K562 (cell line): Measurements from ENCODE around the gene PPP4R1. TPM values are rescaled to one million over a fixed set of nuclear protein-coding genes. Genes with fewer than 3 reads are reported as not detected.

Experiments
- ATAC-seq: fragments of 200-7000 bp; cut with Tn5 transposase; 3 replicates; pipeline ENCODE4 v1.9.1; 2020; ENCODE audit warnings: moderate library complexity
- BruUV-seq: library from RNA; stranded (reverse); fragments of 400-500 nt; replicated peaks from 2 replicates; lab custom pipeline; 2021; lab: Mats Ljungman, UMichigan
- CTCF ChIA-PET: fragments of 300-600 bp; formaldehyde crosslinking; extraction: SDS; loops from one replicate; lab custom pipeline; 2021; ENCODE audit warnings: low intra/inter-chr PET ratio; lab: Yijun Ruan, JAX
- POLR2A ChIA-PET: fragments of 300-600, 350-650 bp; sonication (Branson Sonifier 250); formaldehyde crosslinking; extraction: SDS; loops from one replicate; lab custom pipeline; 2021; ENCODE audit warnings: antibody characterized with exemption, inconsistent platforms; lab: Yijun Ruan, JAX
- DNase-seq, 4 experiments: peaks; one replicate each; pipeline versions ENCODE4 v3.0.0 to v3.0.0-alpha.2; 2011 to 2018; ENCODE audit warnings: low spot score in 3 of 4, mixed read lengths in 3 of 4; ENCODE audit errors: extremely low read depth in 1 of 4
- FAIRE-seq: peaks from 2 replicates; lab custom pipeline; 2011; peaks lifted over from hg19 to GRCh38; lab: Jason Lieb, UNC
- H2AFZ ChIP-seq: 2 replicates; pipeline ENCODE4 v1.6.0; 2011; ENCODE audit warnings: low read depth, low read length, control low read depth, inconsistent platforms
- H3K27ac ChIP-seq: fragments of 200-600 bp; 3 replicates; pipeline ENCODE4 v1.8.0; 2011; ENCODE audit warnings: low read depth, mild to moderate bottlenecking, control low read depth, inconsistent platforms, low read length, moderate library complexity, mixed read lengths; ENCODE audit errors: extremely low read depth
- H3K27me3 ChIP-seq, 2 experiments: fragments of 300-600 bp in 1 of 2; 2 replicates in 1 of 2; 3 replicates in 1 of 2; pipeline versions ENCODE4 v1.6.0 to v1.8.0; 2011; ENCODE audit warnings: inconsistent platforms in 2 of 2, low read length in 2 of 2, mild to moderate bottlenecking in 1 of 2, mixed read lengths in 1 of 2, moderate library complexity in 1 of 2; ENCODE audit not compliant: control insufficient read depth in 2 of 2, insufficient read depth in 2 of 2
- H3K36me3 ChIP-seq: fragments of 300-600 bp; 3 replicates; pipeline ENCODE4 v1.8.0; 2011; ENCODE audit warnings: mild to moderate bottlenecking, low read length, inconsistent platforms; ENCODE audit not compliant: control insufficient read depth, insufficient read depth
- H3K4me1 ChIP-seq, 2 experiments: fragments of 200-600 bp in 1 of 2; replicated peaks in 1 of 2; 2 replicates in 1 of 2; 3 replicates in 1 of 2; pipeline versions ENCODE4 v1.5.1 to v1.8.0; 2011; ENCODE audit warnings: inconsistent platforms in 2 of 2, low read length in 2 of 2, mild to moderate bottlenecking in 1 of 2, mixed read lengths in 1 of 2, moderate library complexity in 1 of 2; ENCODE audit not compliant: control insufficient read depth in 2 of 2, insufficient read depth in 2 of 2
- H3K4me2 ChIP-seq: 2 replicates; pipeline ENCODE4 v1.6.1; 2011; ENCODE audit warnings: low read length, control low read depth, inconsistent platforms, mixed read lengths; ENCODE audit not compliant: insufficient read depth
- H3K4me3 ChIP-seq: fragments of 200-600 bp; sonication (generic), shearing (Covaris generic); 2 replicates; pipeline ENCODE4 v1.5.1; 2016; ENCODE audit warnings: control low read depth, inconsistent platforms
- H3K79me2 ChIP-seq: fragments of 200-600 bp; 3 replicates; pipeline ENCODE4 v1.8.0; 2011; ENCODE audit warnings: low read length, inconsistent platforms; ENCODE audit not compliant: control insufficient read depth, insufficient read depth
- H3K9ac ChIP-seq, 2 experiments: 2 replicates each; pipeline versions ENCODE4 v1.6.0 to v1.6.1; 2011; ENCODE audit warnings: low read depth in 2 of 2, low read length in 2 of 2, control low read depth in 1 of 2, inconsistent platforms in 1 of 2, mild to moderate bottlenecking in 1 of 2, mixed read lengths in 1 of 2; ENCODE audit not compliant: insufficient read depth in 1 of 2
- H3K9me1 ChIP-seq: one replicate; pipeline ENCODE4 v1.6.0; 2011; ENCODE audit warnings: inconsistent platforms, mild to moderate bottlenecking, low read length, moderate library complexity; ENCODE audit not compliant: control insufficient read depth, insufficient read depth
- H3K9me3 ChIP-seq: replicated peaks from 2 replicates; pipeline ENCODE4 v1.5.1; 2011; ENCODE audit warnings: low read depth, low read length, inconsistent platforms; ENCODE audit not compliant: control insufficient read depth, insufficient read depth
- H4K20me1 ChIP-seq: replicated peaks from 2 replicates; pipeline ENCODE4 v1.6.1; 2011; ENCODE audit warnings: low read length, inconsistent platforms, mixed read lengths; ENCODE audit not compliant: control insufficient read depth, insufficient read depth
- DACH1 ChIP-seq: fragments of 450-650 bp; IDR thresholded peaks from 2 replicates; pipeline ENCODE4 v1.6.1; 2018; ENCODE audit not compliant: partially characterized antibody
- MEIS2 ChIP-seq: fragments of 450-650 bp; IDR thresholded peaks from 2 replicates; pipeline ENCODE4 v1.6.1; 2014; ENCODE audit warnings: mild to moderate bottlenecking; ENCODE audit not compliant: partially characterized antibody
- PRMT5 ChIP-seq: sonication (generic); formaldehyde crosslinking; IDR thresholded peaks from 2 replicates; pipeline ENCODE4 v1.5.0; 2020; ENCODE audit warnings: missing genetic modification reagents
- WGBS: fragments of 100-300 bp; shearing (Covaris generic); methylation state at CpG from one replicate; pipeline ENCODE4 v1.1.6; 2016; ENCODE audit warnings: low coverage, mixed read lengths; ENCODE audit not compliant: insufficient coverage; ENCODE audit errors: missing lambda C conversion rate; 5-methylcytosine and 5-hydroxymethylcytosine counted together
- in situ Hi-C: fragments of 300-500 bp; cut with MboI; formaldehyde crosslinking; loops from 4 replicates; pipeline ENCODE4 v1.15.0; 2018; ENCODE audit warnings: inconsistent platforms, mixed read lengths
- intact Hi-C: fragments of 100-400 bp; cut with micrococcal nuclease; formaldehyde crosslinking; loops from 2 replicates; pipeline ENCODE4 v1.14.2; 2022
- polyA plus RNA-seq, 8 experiments: library from polyadenylated mRNA; depleted of rRNA in 4 of 8; stranded (reverse) in 5 of 8; unstranded in 3 of 8; fragments of >200 nt; fragmentation: Nextera tagmentation in 2 of 8; fragmentation: Illumina TruSeq in 1 of 8; extraction: Ambion mirVana in 2 of 8; extraction: Trizol in 1 of 8; gene quantifications; 2 replicates each; pipeline versions ENCODE4 v1.2.1 to v1.2.3, GENCODE V29; 2011 to 2014; ENCODE audit warnings: inconsistent platforms in 1 of 8, missing spikeins in 1 of 8
- total RNA-seq, 7 experiments: library from RNA; depleted of rRNA in 6 of 7; stranded (reverse); fragments of >200 nt in 6 of 7; fragmentation: Illumina TruSeq in 2 of 7; extraction: Trizol in 2 of 7; gene quantifications; 2 replicates each; pipeline versions ENCODE4 v1.2.1 to v1.2.3, GENCODE V29; 2011 to 2021; ENCODE audit warnings: low replicate concordance in 1 of 7
- TF ChIP-seq, protein P1 (sequence below), 2 experiments: fragments of 450-650 bp; formaldehyde crosslinking in 1 of 2; IDR thresholded peaks; 2 replicates each; pipeline versions ENCODE4 v1.4.0 to v1.6.1; 2014 to 2020; ENCODE audit warnings: mild to moderate bottlenecking in 2 of 2, borderline replicate concordance in 1 of 2, low read depth in 1 of 2
- TF ChIP-seq, protein P2 (sequence below), 2 experiments: IDR thresholded peaks in 1 of 2; conservative IDR thresholded peaks in 1 of 2; 2 replicates each; pipeline ENCODE4 v1.6.1; 2016; ENCODE audit warnings: low read depth in 2 of 2, mild to moderate bottlenecking in 1 of 2, missing compliant biosample characterization in 1 of 2, missing genetic modification characterization in 1 of 2, moderate library complexity in 1 of 2

PPP4R1 gene
- total and polyA plus RNA-seq, 9 of the 15 experiments (the other 6 are each of a cell fraction or from before 2014, with no cell fraction given): 23.5 to 136 (median 84.5) TPM

DNA sequence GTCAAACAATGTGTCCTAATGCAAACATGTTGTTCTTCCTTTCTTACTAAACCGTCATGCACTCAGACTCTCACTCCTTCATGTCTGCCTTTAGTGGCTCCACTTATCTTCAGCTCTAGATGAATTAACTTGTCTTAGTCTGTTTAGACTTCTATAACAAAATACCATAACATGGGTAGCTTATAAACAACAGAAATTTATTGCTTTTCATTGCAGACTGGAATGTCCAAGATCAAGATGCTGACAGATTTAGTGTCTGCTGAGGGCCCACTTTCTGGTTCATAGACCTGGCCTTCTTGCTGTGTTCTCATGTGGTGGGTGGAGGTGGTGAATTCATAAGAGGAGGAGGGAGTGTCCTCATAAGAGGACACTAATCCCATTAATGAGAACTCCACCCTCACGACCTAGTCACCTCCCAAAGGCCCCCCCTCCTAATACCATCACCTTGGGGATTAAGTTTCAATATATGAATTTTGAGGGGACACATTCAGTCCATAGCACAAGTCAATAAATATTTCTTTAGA is 106.7 kb downstream of the PPP4R1 start:
- in situ Hi-C loops: loop anchor here (25.0 kb wide), 1 partner anchor 845 kb away; no protein-coding TSS in a partner anchor
- no peaks in the 10 kb centered on the region for H4K20me1 ChIP-seq
- H3K27me3 ChIP-seq: no peaks in the 10 kb centered on the region
- WGBS: 34% methylated on average over 2 of the region's 2 CpGs
- no TSS peak for BruUV-seq
- H3K36me3 ChIP-seq: no peaks in the 10 kb centered on the region
- peaks cover 81% of the 10 kb centered on the region for H3K79me2 ChIP-seq
- CTCF ChIA-PET: no interaction called here
- peak in 1 of 4 experiments; percentile 33 for DNase-seq
- no peak for FAIRE-seq
- H3K9me3 ChIP-seq: no peaks in the 10 kb centered on the region; the same call in 1 of the 2 replicates
- peak; percentile 57 for ATAC-seq
- H3K4me2 ChIP-seq: no peak overlapping the region
- no peak overlapping the region for H3K9ac ChIP-seq
- H2AFZ ChIP-seq: no peak overlapping the region
- H3K4me1 ChIP-seq: peaks cover 3 to 25% of the 10 kb centered on the region in 2 experiments; a peak in 4 of 5 replicates
- intact Hi-C loops: no loop called here
- peak overlapping the region; percentile 11; the same call in 1 of the 3 replicates for H3K27ac ChIP-seq
- POLR2A ChIA-PET: interaction anchor here (0.7 to 2.0 kb wide), 4 partner anchors 13 to 351 kb away, joined by 3 to 7 read pairs (median 4); no protein-coding TSS in a partner anchor
- no peaks in the 10 kb centered on the region for H3K9me1 ChIP-seq
- TF ChIP-seq, protein P1, sequence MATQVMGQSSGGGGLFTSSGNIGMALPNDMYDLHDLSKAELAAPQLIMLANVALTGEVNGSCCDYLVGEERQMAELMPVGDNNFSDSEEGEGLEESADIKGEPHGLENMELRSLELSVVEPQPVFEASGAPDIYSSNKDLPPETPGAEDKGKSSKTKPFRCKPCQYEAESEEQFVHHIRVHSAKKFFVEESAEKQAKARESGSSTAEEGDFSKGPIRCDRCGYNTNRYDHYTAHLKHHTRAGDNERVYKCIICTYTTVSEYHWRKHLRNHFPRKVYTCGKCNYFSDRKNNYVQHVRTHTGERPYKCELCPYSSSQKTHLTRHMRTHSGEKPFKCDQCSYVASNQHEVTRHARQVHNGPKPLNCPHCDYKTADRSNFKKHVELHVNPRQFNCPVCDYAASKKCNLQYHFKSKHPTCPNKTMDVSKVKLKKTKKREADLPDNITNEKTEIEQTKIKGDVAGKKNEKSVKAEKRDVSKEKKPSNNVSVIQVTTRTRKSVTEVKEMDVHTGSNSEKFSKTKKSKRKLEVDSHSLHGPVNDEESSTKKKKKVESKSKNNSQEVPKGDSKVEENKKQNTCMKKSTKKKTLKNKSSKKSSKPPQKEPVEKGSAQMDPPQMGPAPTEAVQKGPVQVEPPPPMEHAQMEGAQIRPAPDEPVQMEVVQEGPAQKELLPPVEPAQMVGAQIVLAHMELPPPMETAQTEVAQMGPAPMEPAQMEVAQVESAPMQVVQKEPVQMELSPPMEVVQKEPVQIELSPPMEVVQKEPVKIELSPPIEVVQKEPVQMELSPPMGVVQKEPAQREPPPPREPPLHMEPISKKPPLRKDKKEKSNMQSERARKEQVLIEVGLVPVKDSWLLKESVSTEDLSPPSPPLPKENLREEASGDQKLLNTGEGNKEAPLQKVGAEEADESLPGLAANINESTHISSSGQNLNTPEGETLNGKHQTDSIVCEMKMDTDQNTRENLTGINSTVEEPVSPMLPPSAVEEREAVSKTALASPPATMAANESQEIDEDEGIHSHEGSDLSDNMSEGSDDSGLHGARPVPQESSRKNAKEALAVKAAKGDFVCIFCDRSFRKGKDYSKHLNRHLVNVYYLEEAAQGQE (IDR thresholded peaks at IDR 0.05; ENCODE audit: borderline replicate concordance): 0 out of 2 replicates have a peak, but pooled peaks have one; percentile 12
- TF ChIP-seq, protein P1 (CRISPR knock-in tag; IDR thresholded peaks at IDR 0.05; ENCODE audit: low read depth): no peak
- peak; percentile 82 for TF ChIP-seq MEIS2
- TF ChIP-seq, protein P2, sequence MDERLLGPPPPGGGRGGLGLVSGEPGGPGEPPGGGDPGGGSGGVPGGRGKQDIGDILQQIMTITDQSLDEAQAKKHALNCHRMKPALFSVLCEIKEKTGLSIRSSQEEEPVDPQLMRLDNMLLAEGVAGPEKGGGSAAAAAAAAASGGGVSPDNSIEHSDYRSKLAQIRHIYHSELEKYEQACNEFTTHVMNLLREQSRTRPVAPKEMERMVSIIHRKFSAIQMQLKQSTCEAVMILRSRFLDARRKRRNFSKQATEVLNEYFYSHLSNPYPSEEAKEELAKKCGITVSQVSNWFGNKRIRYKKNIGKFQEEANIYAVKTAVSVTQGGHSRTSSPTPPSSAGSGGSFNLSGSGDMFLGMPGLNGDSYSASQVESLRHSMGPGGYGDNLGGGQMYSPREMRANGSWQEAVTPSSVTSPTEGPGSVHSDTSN (CRISPR knock-in tag; IDR thresholded peaks at IDR 0.05; ENCODE audit: low read depth): no peak
- TF ChIP-seq, protein P2 (tag; conservative IDR thresholded peaks at IDR 0.05; ENCODE audit: low read depth): peak; percentile 60
- no peak for TF ChIP-seq PRMT5
- peak; percentile 8 for TF ChIP-seq DACH1
- no peak overlapping the region for H3K4me3 ChIP-seq
